Gastroesophageal sphincter (tissue), 4 donors: ENCODE data around the gene GABBR2. TPM values are rescaled to one million over a fixed set of nuclear protein-coding genes. Genes with fewer than 3 reads are reported as not detected.

Source experiments
- ATAC-seq: fragments of 150-250 bp; one replicate; pipeline ENCODE4 v1.9.1; 2016; ENCODE audit warnings: mild to moderate bottlenecking, moderate library complexity
- H3K27ac ChIP-seq, 4 donors: fragments of 200-600 bp; sonication (generic) in 3 of 4; 1 replicate in 3 of 4; 2 replicates in 1 of 4; pipeline ENCODE4 v1.5.1; 2016 to 2019
- H3K27me3 ChIP-seq: fragments of 200-600 bp; sonication (generic); one replicate; pipeline ENCODE4 v1.5.1; 2019
- H3K36me3 ChIP-seq, 2 donors: fragments of 200-600 bp; sonication (generic); one replicate each; pipeline ENCODE4 v1.5.1; 2019; ENCODE audit warnings: control low read depth in 1 of 2
- H3K4me1 ChIP-seq, 3 donors: fragments of 200-600 bp; sonication (generic); 1 replicate in 2 of 3; 2 replicates in 1 of 3; pipeline ENCODE4 v1.5.1; 2016 to 2019; ENCODE audit warnings: control low read depth in 2 of 3
- H3K4me3 ChIP-seq, 2 donors: fragments of 200-600 bp; sonication (generic); one replicate each; pipeline ENCODE4 v1.5.1; 2019; ENCODE audit warnings: mild to moderate bottlenecking in 1 of 2, moderate library complexity in 1 of 2
- H3K9me3 ChIP-seq, 3 donors: fragments of 200-600 bp; sonication (generic); one replicate each; pipeline ENCODE4 v1.5.1; 2017 to 2019; ENCODE audit warnings: control low read depth in 2 of 3
- EP300 ChIP-seq: sonication (generic); formaldehyde crosslinking; IDR thresholded peaks from one replicate; pipeline ENCODE4 v1.6.1; 2017; ENCODE audit warnings: antibody characterized with exemption, mild to moderate bottlenecking
- POLR2A ChIP-seq, 2 donors: fragments of 450-650 bp; IDR thresholded peaks; one replicate each; pipeline ENCODE4 v1.6.1; 2017; ENCODE audit warnings: antibody characterized with exemption in 2 of 2, mild to moderate bottlenecking in 2 of 2, moderate library complexity in 1 of 2
- POLR2AphosphoS5 ChIP-seq: sonication (generic); formaldehyde crosslinking; IDR thresholded peaks from one replicate; pipeline ENCODE4 v1.6.1; 2017; ENCODE audit warnings: antibody characterized with exemption
- WGBS, 2 donors: methylation state at CpG; one replicate each; pipeline ENCODE4 v1.1.5; 2018; ENCODE audit warnings: low coverage in 1 of 2; 5-methylcytosine and 5-hydroxymethylcytosine counted together
- total RNA-seq, 4 donors: library from RNA; depleted of rRNA; stranded (reverse); fragments of >200 nt; gene quantifications; one replicate each; pipeline ENCODE4 v1.1.0, GENCODE V29; 2016
- TF ChIP-seq, protein P1 (sequence below), 4 experiments: fragments of 200-600 bp in 2 of 4; fragments of 450-650 bp in 2 of 4; sonication (generic) in 1 of 4; IDR thresholded peaks; one replicate each; pipeline ENCODE4 v1.5.1; 2017 to 2019; ENCODE audit warnings: antibody characterized with exemption in 4 of 4, mild to moderate bottlenecking in 2 of 4, moderate library complexity in 2 of 4

GABBR2 gene
- total RNA-seq, 4 donors from 2014 or later: 0.04 to 0.25 TPM; not detected in 2

- WGBS, 2 donors: 39% methylated on average over 3 to 4 of the region's 5 CpGs
- ATAC-seq: no peak
- peaks cover 9% of the 10 kb centered on the region for H3K27me3 ChIP-seq
- no peaks in the 10 kb centered on the region for H3K4me1 ChIP-seq
- no peak overlapping the region for H3K27ac ChIP-seq
- TF ChIP-seq POLR2AphosphoS5 (no peak), POLR2A (IDR thresholded peaks at IDR 0.05) (no peak), EP300 (no peak)
- TF ChIP-seq, protein P1, sequence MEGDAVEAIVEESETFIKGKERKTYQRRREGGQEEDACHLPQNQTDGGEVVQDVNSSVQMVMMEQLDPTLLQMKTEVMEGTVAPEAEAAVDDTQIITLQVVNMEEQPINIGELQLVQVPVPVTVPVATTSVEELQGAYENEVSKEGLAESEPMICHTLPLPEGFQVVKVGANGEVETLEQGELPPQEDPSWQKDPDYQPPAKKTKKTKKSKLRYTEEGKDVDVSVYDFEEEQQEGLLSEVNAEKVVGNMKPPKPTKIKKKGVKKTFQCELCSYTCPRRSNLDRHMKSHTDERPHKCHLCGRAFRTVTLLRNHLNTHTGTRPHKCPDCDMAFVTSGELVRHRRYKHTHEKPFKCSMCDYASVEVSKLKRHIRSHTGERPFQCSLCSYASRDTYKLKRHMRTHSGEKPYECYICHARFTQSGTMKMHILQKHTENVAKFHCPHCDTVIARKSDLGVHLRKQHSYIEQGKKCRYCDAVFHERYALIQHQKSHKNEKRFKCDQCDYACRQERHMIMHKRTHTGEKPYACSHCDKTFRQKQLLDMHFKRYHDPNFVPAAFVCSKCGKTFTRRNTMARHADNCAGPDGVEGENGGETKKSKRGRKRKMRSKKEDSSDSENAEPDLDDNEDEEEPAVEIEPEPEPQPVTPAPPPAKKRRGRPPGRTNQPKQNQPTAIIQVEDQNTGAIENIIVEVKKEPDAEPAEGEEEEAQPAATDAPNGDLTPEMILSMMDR (IDR thresholded peaks at IDR 0.05): no peak
- no peaks in the 10 kb centered on the region for H3K36me3 ChIP-seq
- no peak overlapping the region for H3K4me3 ChIP-seq
- H3K9me3 ChIP-seq: no peaks in the 10 kb centered on the region
These were observed 406.6 kb downstream of the GABBR2 start for GRCh38 chr9:98302150-98302549.

GRCh38 chr9:98300611-98301010 is 408.1 kb downstream of the GABBR2 start:
- Histone ChIP-seq H3K27me3 (peaks cover 9% of the 10 kb centered on the region), H3K27ac (no peak overlapping the region), H3K4me1 (no peaks in the 10 kb centered on the region), H3K4me3 (no peak overlapping the region), H3K9me3 (no peaks in the 10 kb centered on the region), H3K36me3 (no peaks in the 10 kb centered on the region)
- TF ChIP-seq, protein P1 (IDR thresholded peaks at IDR 0.05): no peak
- TF ChIP-seq EP300 (no peak), POLR2AphosphoS5 (no peak), POLR2A (IDR thresholded peaks at IDR 0.05) (no peak)
- 75% methylated on average over 3 of the region's 3 CpGs; no CpG with 5 or more reads in 1 of the 2 donors for WGBS, 2 donors
- ATAC-seq: no peak

DNA sequence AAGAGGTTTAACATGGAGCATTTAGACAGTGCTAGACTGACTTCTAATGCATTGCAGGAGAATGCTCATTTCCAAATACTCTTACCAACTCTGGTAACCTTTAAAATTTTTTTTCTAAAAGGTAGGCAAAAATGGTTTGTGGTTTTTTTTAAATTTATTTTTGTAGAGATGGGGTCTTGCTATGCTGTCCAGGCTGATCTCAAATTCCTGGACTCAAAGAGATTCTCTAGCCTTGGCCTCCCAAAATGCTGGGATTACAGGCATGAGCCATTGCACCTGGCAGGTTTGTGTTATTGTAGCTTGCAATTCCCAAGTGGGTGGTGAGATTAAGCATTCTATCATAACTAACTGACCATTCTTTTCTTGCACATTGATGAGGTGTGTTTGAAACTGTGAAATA is 410.3 kb downstream of the GABBR2 start:
- no peak for ATAC-seq
- H3K36me3 ChIP-seq: no peaks in the 10 kb centered on the region
- peaks cover 13% of the 10 kb centered on the region for H3K27me3 ChIP-seq
- no peaks in the 10 kb centered on the region for H3K4me1 ChIP-seq
- no peak overlapping the region for H3K4me3 ChIP-seq
- no peak for TF ChIP-seq POLR2AphosphoS5
- TF ChIP-seq EP300: no peak
- no peak for TF ChIP-seq POLR2A (IDR thresholded peaks at IDR 0.05)
- TF ChIP-seq, protein P1 (IDR thresholded peaks at IDR 0.05): no peak
- no peaks in the 10 kb centered on the region for H3K9me3 ChIP-seq
- H3K27ac ChIP-seq: no peak overlapping the region

DNA sequence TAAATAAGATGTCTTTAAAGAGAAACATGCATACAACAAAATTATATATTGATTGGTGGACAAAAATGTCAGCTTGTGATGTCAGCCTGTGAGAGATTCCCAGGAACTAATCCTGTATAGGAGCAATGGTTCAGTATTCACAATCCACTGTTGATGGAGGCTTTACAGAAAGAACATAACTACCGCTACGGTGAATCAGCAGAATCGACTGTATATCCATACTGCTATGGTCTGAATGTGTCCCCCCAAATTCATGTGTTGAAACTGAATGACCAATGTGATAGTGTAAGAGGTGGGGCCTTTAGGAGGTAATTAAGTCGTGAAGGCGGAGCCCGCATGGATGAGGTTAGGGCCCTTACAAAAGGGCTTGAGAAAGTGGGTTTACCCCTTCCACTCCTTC is 412.9 kb downstream of the GABBR2 start:
- H3K4me1 ChIP-seq: no peaks in the 10 kb centered on the region
- ATAC-seq: no peak
- no peak for TF ChIP-seq EP300
- TF ChIP-seq, protein P1 (IDR thresholded peaks at IDR 0.05): no peak
- no peak for TF ChIP-seq POLR2A (IDR thresholded peaks at IDR 0.05)
- no peak for TF ChIP-seq POLR2AphosphoS5
- H3K36me3 ChIP-seq: no peaks in the 10 kb centered on the region
- peaks cover 13% of the 10 kb centered on the region for H3K27me3 ChIP-seq
- no peaks in the 10 kb centered on the region for H3K9me3 ChIP-seq
- 77 to 84% methylated on average over 4 to 6 of the region's 6 CpGs for WGBS, 2 donors
- no peak overlapping the region for H3K4me3 ChIP-seq
- no peak overlapping the region for H3K27ac ChIP-seq

GRCh38 chr9:98291820-98292219 is 416.9 kb downstream of the GABBR2 start:
- Histone ChIP-seq H3K4me1 (no peaks in the 10 kb centered on the region), H3K9me3 (no peaks in the 10 kb centered on the region), H3K27ac (no peak overlapping the region), H3K27me3 (peaks cover 4% of the 10 kb centered on the region), H3K4me3 (no peak overlapping the region), H3K36me3 (no peaks in the 10 kb centered on the region)
- WGBS, 2 donors: 30 to 74% methylated on average over 2 to 3 of the region's 5 CpGs
- no peak for ATAC-seq
- no peak for TF ChIP-seq POLR2A (IDR thresholded peaks at IDR 0.05)
- no peak for TF ChIP-seq POLR2AphosphoS5
- no peak for TF ChIP-seq EP300
- TF ChIP-seq, protein P1 (IDR thresholded peaks at IDR 0.05): no peak
